NB4 (cell line): ENCODE measurements around the gene SEZ6L.
A peak's percentile ranks its signal among the peaks of the same experiment; 100 is the strongest.

Experiments used
- DNase-seq: peaks from one replicate; pipeline ENCODE4 v3.0.0; 2010; ENCODE audit warnings: low read depth
- H3K4me3 ChIP-seq: one replicate; pipeline ENCODE4 v1.5.1; 2011; ENCODE audit warnings: mild to moderate bottlenecking, low read depth, low read length, moderate library complexity
- CTCF ChIP-seq: IDR thresholded peaks from one replicate; pipeline ENCODE4 v1.5.1; 2012; ENCODE audit warnings: low read depth, low read length
- MAX ChIP-seq: IDR thresholded peaks from 2 replicates; pipeline ENCODE4 v1.6.1; 2011; ENCODE audit warnings: low read depth, low read length
- MYC ChIP-seq: IDR thresholded peaks from 2 replicates; pipeline ENCODE4 v1.6.1; 2011; ENCODE audit warnings: low read depth, low read length
- POLR2A ChIP-seq: IDR thresholded peaks from 2 replicates; pipeline ENCODE4 v1.6.1; 2011; ENCODE audit warnings: mild to moderate bottlenecking; ENCODE audit not compliant: insufficient read length; ENCODE audit errors: extremely low read depth

Gene SEZ6L

GRCh38 chr22:26169315-26170111 lies at the start of gene SEZ6L:
Gene SEZ6L (plus strand): TSS chr22:26169462. CDS start chr22:26169670, 208 bp downstream.
- H3K4me3 ChIP-seq = no peak within 1 kb of the TSS
- DNase-seq = peak; percentile 78

GRCh38 chr22:26122920-26123468 lies 46.3 kb upstream of the SEZ6L start:
- no peak overlapping the region for H3K4me3 ChIP-seq
- no peak for DNase-seq
- TF ChIP-seq MYC (no peak), POLR2A (no peak), MAX (no peak), CTCF (no peak)

More at GRCh38 chr22:26169315-26170111, at the start of gene SEZ6L:
- TF ChIP-seq MAX = no peak
- no peak for TF ChIP-seq MYC
- no peak for TF ChIP-seq CTCF

- H3K4me3 ChIP-seq = no peak overlapping the region
- TF ChIP-seq POLR2A (no peak), MAX (no peak), CTCF (no peak), MYC (no peak)
- no peak for DNase-seq
Observed at GRCh38 chr22:26124991-26125725, 44.1 kb upstream of the SEZ6L start.

GRCh38 chr22:26127126-26127525 lies 42.1 kb upstream of the SEZ6L start:
- no peak overlapping the region for H3K4me3 ChIP-seq
- DNase-seq = no peak
- no peak for TF ChIP-seq POLR2A
- TF ChIP-seq CTCF = no peak
- no peak for TF ChIP-seq MAX

- no peak overlapping the region for H3K4me3 ChIP-seq
- no peak for TF ChIP-seq MYC
- TF ChIP-seq POLR2A = no peak
- no peak for TF ChIP-seq CTCF
- no peak for TF ChIP-seq MAX
- no peak for DNase-seq
Observed at GRCh38 chr22:26127556-26127955, 41.7 kb upstream of the SEZ6L start.
